GM19043 (cell line): ENCODE results near the gene OLFML3.
"Not testable (repeated sequence)": the region's sequence is repeated elsewhere in the genome, so short reads cannot be mapped to it uniquely, and the experiment has no call there.

Source experiments
- ATAC-seq: cut with Tn5 transposase; IDR thresholded peaks from one replicate; pipeline ENCODE4 v1.9.1; 2021; ENCODE audit warnings: low read depth; ENCODE audit not compliant: unreplicated experiment

The OLFML3 gene

GRCh38 chr1:113987259-113987658, 8.0 kb downstream of the OLFML3 start:
- no peak for ATAC-seq

DNA sequence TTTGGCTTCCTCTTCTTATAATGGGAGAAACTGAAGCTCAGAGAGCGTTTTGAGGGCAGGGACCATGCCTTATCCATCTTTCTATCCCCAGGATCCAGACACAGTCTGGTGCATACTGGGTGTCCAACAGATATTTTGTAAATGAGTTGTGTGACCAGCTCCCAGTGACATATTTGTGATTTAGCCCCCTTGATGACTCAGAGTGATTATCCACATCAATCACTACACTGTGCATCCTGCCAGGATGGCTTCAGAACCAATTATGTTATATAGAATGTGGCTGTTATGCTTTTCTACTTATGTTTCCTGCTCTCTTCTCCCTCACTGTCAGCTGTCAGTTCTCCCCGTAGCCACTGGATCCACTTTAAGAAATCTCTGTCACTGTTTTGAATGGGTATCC, 11.3 kb downstream of the OLFML3 start:
- ATAC-seq: no peak

GRCh38 chr1:113990961-113991360, 11.7 kb downstream of the OLFML3 start:
- no peak for ATAC-seq

DNA sequence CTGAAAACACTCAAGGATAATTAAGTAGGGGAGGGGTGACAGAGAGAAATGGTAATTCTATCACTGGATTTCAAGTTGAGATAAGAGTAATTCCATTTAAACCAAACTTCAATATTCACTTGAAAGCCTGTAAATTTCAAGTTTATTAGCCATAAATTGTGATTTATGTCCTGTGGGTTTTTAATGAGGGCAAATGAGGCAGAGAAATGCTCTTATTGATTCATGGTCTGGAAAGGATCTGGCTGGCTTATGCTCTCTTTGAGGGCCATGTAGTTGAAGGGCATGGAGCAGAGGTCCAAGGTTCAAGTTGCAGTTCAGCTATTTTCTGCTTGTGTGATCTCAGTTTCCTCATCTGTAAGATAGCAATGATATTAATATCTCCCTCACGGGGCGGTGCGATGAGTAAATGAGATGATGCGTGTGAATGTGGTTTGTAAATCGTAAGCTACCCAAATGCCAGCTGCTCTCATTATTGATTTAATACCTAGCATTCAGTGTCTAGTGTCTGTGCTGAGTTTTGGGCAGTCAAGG, 12.3 kb downstream of the OLFML3 start:
- ATAC-seq: no peak

- no peak for ATAC-seq
Measured at GRCh38 chr1:113993072-113993471, 13.8 kb downstream of the OLFML3 start.

DNA sequence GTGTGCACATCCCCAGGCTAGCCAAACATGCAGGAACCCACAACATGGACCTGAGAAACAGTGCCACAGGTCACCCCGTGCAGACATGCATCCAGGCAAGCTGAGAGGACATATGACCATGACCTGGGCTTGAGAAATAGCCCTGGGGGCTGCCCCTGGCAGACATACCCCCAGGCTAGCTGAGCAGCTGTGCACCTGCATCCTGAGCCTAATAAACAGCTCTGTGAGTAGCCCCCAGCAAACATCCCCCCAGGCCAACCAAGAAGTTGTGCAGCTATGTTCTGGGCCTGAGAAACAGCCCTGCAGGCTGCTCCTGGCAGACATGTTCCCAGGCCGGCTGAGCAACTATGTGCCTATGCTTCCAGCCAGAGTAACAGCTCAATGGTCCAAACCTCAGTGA, 14.5 kb downstream of the OLFML3 start:
- ATAC-seq: no peak

GRCh38 chr1:113995382-113995781, 16.1 kb downstream of the OLFML3 start:
- no peak for ATAC-seq

GRCh38 chr1:113998361-113998760, 19.1 kb downstream of the OLFML3 start:
- ATAC-seq: no peak

GRCh38 chr1:113999233-113999632, 20.0 kb downstream of the OLFML3 start:
- no peak for ATAC-seq

GRCh38 chr1:113999799-114000198, 20.5 kb downstream of the OLFML3 start:
- no peak for ATAC-seq

GRCh38 chr1:114000406-114000805, 21.1 kb downstream of the OLFML3 start:
- ATAC-seq: no peak

GRCh38 chr1:114002492-114003239, 23.4 kb downstream of the OLFML3 start:
- ATAC-seq: no peak

GRCh38 chr1:114003431-114003830, 24.2 kb downstream of the OLFML3 start:
- no peak for ATAC-seq

GRCh38 chr1:114006825-114007224, 27.6 kb downstream of the OLFML3 start:
- not testable (repeated sequence) for ATAC-seq

- ATAC-seq: no peak
Measured at GRCh38 chr1:114008480-114008941, 29.2 kb downstream of the OLFML3 start.

GRCh38 chr1:114008993-114009392, 29.7 kb downstream of the OLFML3 start:
- no peak for ATAC-seq

- no peak for ATAC-seq
Measured at GRCh38 chr1:114009393-114009792, 30.1 kb downstream of the OLFML3 start.

DNA sequence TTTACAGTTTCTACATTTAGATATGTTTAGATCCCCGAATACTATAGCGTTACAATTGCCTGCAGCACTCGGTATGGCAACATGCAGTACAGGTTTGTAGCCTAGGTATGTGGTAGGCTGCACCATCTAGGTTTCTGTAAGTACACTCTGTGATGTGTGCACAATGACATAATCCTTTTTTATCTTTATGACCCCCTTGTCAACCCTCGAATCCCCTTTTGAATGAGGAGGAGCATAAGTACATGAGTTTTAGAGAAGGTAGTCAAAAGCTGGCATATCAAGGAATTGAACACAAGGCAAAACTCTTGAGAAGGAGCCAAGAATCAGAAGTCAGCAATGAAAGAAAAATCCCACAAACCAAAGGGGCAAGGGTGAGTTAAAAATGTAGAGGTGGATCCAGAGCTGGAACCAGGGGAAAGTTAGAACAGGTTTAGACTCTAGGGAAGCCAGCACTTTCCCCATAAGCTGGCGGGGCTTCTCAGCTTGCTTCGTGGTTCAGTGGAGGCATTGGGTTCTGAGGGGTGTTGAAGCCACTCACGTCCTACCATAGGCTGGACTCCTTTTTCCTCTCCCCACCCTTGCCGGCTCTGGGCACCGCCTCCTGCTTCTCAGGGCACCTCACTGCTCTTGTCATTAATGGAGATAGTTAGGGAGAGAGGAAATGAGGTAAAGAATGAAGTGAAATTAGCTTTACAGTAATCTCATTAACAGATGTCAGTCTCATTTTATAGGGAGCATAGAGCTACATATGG, 31.3 kb downstream of the OLFML3 start:
- ATAC-seq: no peak

GRCh38 chr1:114011796-114012195, 32.5 kb downstream of the OLFML3 start:
- ATAC-seq: no peak

DNA sequence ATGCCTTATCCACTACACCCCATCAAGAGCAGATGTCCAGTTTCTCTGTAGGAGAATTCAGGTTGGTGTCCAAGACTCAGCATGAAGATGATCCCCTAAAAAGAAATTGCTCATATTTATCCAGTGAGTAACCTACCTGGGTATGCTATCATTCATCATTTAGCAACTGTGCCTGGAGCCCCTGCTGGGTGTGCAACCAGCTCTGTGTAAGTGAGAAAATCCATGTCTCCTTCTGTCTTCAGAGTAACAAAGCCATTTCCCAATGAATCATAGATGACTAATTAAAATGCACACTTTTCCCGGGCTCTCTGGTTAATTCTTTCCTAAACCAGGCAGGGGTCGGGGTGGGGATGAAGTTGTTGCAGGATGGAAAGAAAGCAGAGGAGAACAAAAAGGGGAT, 35.8 kb downstream of the OLFML3 start:
- ATAC-seq: no peak

DNA sequence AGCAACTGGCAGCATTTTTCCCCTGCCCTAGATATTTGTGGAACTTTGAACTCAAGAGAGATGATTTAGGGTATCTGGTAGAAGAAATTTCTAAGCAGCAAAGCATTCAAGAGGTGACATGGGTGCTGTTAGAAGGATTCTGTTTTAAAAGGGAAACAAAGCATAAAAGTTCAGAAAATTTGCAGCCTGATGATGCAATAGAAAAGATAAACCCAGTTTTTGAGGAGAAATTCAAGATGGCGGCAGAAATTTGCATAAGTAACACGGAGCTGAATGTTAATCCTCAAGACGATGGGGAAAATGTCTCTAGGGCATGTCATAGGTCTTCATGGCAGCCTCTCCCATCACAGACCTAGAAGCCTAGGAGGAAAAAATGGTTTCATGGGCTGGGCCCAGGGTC, 40.5 kb downstream of the OLFML3 start:
- ATAC-seq: not testable (repeated sequence)

DNA sequence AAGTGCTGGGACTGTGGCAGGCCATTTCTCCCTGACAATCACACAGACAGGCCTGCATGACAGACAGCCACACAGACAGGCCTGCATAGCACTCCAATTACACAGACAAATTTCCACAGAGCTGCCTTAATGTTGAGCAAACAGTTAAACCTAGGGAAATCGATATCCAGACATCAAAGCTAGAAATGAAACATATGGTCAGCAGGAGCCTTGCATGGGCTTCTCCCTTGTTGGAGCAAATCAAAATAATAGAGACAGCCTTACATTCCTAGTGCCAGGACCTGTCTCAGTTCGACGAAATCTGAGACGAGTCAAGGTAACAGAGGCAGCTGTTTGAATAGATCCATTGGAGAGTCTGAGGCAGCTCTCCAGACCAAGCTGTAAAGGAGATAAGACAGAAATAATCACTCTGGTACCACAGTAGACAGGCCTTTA, 42.4 kb downstream of the OLFML3 start:
- no peak for ATAC-seq
